ENCODE measurements around the gene FYN. TPM values are rescaled to one million over a fixed set of nuclear protein-coding genes. Genes with fewer than 3 reads are reported as not detected.

FYN gene
- polyA plus RNA-seq, 1 experiment: 55.1 TPM

DNA sequence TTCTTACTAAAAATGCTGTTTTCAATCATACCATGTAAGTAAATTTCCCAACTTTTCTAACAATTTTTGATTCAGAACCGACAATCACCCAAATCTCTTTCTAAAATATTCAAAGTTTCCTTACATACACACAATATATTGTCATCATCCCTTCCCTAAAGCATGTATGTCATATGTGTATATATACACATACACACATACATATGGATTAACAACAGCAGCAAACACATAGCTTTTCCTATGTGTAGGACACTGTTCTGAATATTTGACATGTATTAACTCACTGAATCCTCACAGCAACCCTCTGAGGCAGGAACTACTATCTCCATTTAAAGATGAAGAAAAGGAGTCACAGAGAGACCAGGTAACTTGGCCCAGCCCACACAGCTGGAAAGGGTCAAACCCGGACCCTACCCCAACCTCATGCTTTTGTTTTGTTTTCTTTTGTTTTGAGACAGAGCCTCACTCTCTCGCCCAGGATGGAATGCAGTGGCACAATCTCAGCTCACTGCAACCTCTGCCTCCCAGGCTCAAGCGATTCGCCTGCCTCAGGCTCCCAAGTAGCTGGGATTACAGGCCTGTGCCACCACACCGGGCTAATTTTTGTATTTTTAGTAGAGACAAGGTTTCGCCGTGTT is 7.2 kb downstream of the FYN start:
- Histone ChIP-seq H3K4me3 (ENCODE audit: low read depth, low read length) (no peak overlapping the region), H3K36me3 (ENCODE audit: control insufficient read depth, insufficient read depth, low read length) (no peaks in the 10 kb centered on the region), H3K27me3 (ENCODE audit: control insufficient read depth, insufficient read depth, low read length) (no peaks in the 10 kb centered on the region)
- ChIA-PET POLR2A (no interaction called here), CTCF (no interaction called here)
- no peak for DNase-seq (ENCODE audit: low read depth)
- TF ChIP-seq, protein P1, sequence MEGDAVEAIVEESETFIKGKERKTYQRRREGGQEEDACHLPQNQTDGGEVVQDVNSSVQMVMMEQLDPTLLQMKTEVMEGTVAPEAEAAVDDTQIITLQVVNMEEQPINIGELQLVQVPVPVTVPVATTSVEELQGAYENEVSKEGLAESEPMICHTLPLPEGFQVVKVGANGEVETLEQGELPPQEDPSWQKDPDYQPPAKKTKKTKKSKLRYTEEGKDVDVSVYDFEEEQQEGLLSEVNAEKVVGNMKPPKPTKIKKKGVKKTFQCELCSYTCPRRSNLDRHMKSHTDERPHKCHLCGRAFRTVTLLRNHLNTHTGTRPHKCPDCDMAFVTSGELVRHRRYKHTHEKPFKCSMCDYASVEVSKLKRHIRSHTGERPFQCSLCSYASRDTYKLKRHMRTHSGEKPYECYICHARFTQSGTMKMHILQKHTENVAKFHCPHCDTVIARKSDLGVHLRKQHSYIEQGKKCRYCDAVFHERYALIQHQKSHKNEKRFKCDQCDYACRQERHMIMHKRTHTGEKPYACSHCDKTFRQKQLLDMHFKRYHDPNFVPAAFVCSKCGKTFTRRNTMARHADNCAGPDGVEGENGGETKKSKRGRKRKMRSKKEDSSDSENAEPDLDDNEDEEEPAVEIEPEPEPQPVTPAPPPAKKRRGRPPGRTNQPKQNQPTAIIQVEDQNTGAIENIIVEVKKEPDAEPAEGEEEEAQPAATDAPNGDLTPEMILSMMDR (IDR thresholded peaks at IDR 0.05; ENCODE audit: insufficient read depth, low read depth, low read length): no peak

DNA sequence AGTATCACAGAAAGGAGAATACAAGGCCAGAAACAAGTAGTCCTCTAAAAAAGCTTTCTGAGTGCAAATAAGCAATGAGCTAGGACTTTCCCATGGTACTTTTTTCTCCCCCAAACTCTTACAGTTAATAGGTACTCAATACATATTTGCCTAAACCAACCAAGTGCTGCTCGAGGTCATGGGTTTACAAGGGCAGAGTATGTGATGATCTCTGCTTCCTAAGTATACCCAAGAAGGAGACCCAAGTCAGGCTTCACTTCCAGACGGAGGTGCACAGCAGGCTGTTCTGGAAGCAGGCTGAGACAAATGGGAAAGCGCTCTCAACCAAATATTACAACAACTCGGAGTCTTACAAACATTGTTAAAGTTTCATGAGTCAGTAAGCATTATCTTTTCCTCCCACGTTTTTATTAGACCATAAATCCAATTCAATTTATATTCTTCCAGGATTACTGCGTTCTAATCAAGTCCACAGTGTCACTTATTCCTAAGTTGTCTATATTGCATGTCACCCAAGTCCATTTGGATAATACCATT is 8.1 kb downstream of the FYN start:
- Histone ChIP-seq H3K36me3 (ENCODE audit: control insufficient read depth, insufficient read depth, low read length) (peaks cover 2% of the 10 kb centered on the region; the same call in 1 of the 2 replicates), H3K27me3 (ENCODE audit: control insufficient read depth, insufficient read depth, low read length) (no peaks in the 10 kb centered on the region), H3K4me3 (ENCODE audit: low read depth, low read length) (no peak overlapping the region)
- CTCF ChIA-PET: no interaction called here
- DNase-seq (ENCODE audit: low read depth): no peak
- POLR2A ChIA-PET: no interaction called here
- TF ChIP-seq, protein P1 (IDR thresholded peaks at IDR 0.05; ENCODE audit: insufficient read depth, low read depth, low read length): no peak

DNA sequence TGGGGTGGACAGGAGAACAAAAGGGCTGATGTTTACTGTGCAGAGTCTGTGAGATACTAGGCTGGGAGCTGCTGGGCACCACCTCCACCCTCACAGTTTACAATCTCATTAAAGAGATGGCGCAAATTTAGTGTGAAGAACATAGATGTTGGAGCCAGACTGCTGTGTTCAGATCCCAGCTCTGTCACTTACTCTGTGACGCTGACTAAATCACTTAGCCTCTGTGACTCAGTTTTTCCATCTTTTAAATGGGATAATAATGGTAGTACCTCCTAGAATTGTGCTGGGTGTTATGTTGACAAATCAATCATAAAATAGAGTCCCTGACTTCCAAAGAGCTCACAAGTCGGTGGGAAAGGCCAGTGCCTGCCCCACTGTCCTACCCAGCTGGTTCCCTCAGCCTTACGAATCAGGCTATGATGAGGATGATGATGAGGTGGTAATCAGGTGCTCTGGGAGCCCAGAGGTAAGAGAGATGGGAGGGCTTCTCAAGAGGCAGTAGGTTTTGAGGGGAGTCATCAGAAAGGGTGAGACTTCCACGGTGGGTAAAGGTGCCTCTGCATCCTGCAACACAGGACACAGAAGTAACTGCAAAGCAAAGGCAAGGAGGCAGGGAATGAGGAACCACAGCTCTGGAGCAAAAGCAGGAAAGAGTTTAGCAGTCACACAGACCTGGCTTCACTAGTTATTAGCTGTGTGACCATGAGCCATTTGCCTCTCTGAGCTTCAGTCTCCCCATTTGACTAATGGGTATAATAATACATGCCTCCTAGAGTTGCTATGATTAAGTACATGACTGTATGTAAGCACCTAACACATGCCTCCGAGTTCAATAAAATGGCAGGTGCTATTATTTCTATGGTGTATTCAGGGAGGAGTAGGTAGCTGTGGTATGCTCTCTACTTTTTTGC is 8.9 kb downstream of the FYN start:
- POLR2A ChIA-PET: no interaction called here
- Histone ChIP-seq H3K27me3 (ENCODE audit: control insufficient read depth, insufficient read depth, low read length) (no peaks in the 10 kb centered on the region), H3K36me3 (ENCODE audit: control insufficient read depth, insufficient read depth, low read length) (peaks cover 2% of the 10 kb centered on the region; the same call in 1 of the 2 replicates), H3K4me3 (ENCODE audit: low read depth, low read length) (no peak overlapping the region)
- DNase-seq (ENCODE audit: low read depth): no peak
- TF ChIP-seq, protein P1 (IDR thresholded peaks at IDR 0.05; ENCODE audit: insufficient read depth, low read depth, low read length): no peak
- CTCF ChIA-PET: no interaction called here

DNA sequence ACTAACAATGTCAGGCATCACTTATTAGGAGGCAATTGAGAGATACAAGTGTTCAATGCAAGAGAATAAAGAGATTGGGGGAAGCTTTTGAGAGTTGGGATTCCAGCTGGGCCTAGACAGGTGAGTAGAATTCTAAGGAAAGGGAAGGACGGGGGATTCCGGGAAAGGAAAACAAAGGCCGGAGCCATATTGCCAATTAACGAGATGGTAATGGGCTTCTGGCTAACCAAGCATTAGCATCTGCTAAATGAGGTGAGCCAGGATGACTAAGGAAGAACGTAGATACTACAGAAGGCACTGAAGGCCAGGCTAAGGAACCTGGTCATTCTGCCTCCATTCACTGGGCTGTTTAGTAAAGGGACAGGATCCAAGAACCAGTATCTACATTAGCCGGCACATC is 10.5 kb downstream of the FYN start:
- H3K36me3 ChIP-seq (ENCODE audit: control insufficient read depth, insufficient read depth, low read length): peaks cover 2% of the 10 kb centered on the region; the same call in 1 of the 2 replicates
- no peak overlapping the region for H3K4me3 ChIP-seq (ENCODE audit: low read depth, low read length)
- DNase-seq (ENCODE audit: low read depth): no peak
- no peaks in the 10 kb centered on the region for H3K27me3 ChIP-seq (ENCODE audit: control insufficient read depth, insufficient read depth, low read length)
- CTCF ChIA-PET: no interaction called here
- TF ChIP-seq, protein P1 (IDR thresholded peaks at IDR 0.05; ENCODE audit: insufficient read depth, low read depth, low read length): no peak
- POLR2A ChIA-PET: no interaction called here

DNA sequence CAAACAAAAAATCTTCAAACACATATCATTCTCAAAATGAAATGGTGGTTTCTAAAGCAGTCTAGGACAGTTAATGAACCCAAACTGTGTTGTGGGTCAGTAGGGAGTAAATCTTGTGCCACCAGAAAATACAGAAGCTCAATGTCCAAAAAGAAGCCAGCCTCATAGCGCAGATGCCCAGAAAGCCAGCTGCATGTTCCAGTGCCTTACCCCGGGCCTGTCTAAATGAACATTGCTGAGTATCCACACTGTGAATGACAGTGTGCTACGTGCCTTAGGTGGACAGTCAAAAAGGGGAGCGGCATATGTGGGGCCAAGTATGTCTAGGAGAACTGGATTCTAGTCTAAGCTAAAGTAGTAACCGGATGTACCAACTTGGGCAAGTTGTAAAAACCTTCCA is 10.9 kb downstream of the FYN start:
- POLR2A ChIA-PET: no interaction called here
- TF ChIP-seq, protein P1 (IDR thresholded peaks at IDR 0.05; ENCODE audit: insufficient read depth, low read depth, low read length): no peak

More for the DNA sequence above, 10.9 kb downstream of the FYN start:
- CTCF ChIA-PET: interaction anchor here (0.9 kb wide), 1 partner anchor 80 kb away, joined by 3 read pairs; no protein-coding TSS in a partner anchor
- Histone ChIP-seq H3K27me3 (ENCODE audit: control insufficient read depth, insufficient read depth, low read length) (no peaks in the 10 kb centered on the region), H3K36me3 (ENCODE audit: control insufficient read depth, insufficient read depth, low read length) (peaks cover 2% of the 10 kb centered on the region; the same call in 1 of the 2 replicates), H3K4me3 (ENCODE audit: low read depth, low read length) (no peak overlapping the region)
- DNase-seq (ENCODE audit: low read depth): no peak

All from BJ (cell line).